ENCODE measurements around the gene GTPBP6.
A peak's percentile ranks its signal among the peaks of the same experiment; 100 is the strongest.
"Not testable (repeated sequence)": the region's sequence is repeated elsewhere in the genome, so short reads cannot be mapped to it uniquely, and the experiment has no call there.

The GTPBP6 gene

GRCh38 chrX:335758-336155 lies 17.2 kb upstream of the GTPBP6 start:
- DNase-seq (ENCODE audit: low spot score), result no peak

- DNase-seq (ENCODE audit: low spot score), result no peak
These were observed 16.6 kb upstream of the GTPBP6 start for GRCh38 chrX:334971-335757.

- DNase-seq (ENCODE audit: low spot score), result no peak
These were observed 15.8 kb upstream of the GTPBP6 start for GRCh38 chrX:334331-334891.

- no peak for DNase-seq (ENCODE audit: low spot score)
These were observed 15.2 kb upstream of the GTPBP6 start for GRCh38 chrX:333611-334311.

GRCh38 chrX:332916-333610 lies 14.5 kb upstream of the GTPBP6 start:
- DNase-seq (ENCODE audit: low spot score), result no peak

GRCh38 chrX:332496-332860 lies 13.9 kb upstream of the GTPBP6 start:
- no peak for DNase-seq (ENCODE audit: low spot score)

- DNase-seq (ENCODE audit: low spot score), result no peak
These were observed 13.4 kb upstream of the GTPBP6 start for GRCh38 chrX:331825-332495.

GRCh38 chrX:331151-331824 lies 12.7 kb upstream of the GTPBP6 start:
- DNase-seq (ENCODE audit: low spot score), result no peak

- no peak for DNase-seq (ENCODE audit: low spot score)
These were observed 12.1 kb upstream of the GTPBP6 start for GRCh38 chrX:330726-331150.

GRCh38 chrX:330141-330725 lies 11.6 kb upstream of the GTPBP6 start:
- not testable (repeated sequence) for DNase-seq (ENCODE audit: low spot score)

- no peak for DNase-seq (ENCODE audit: low spot score)
These were observed 10.8 kb upstream of the GTPBP6 start for GRCh38 chrX:329291-329910.

GRCh38 chrX:327660-328126 lies 9.1 kb upstream of the GTPBP6 start:
- no peak for DNase-seq (ENCODE audit: low spot score)

- not testable (repeated sequence) for DNase-seq (ENCODE audit: low spot score)
These were observed 6.1 kb upstream of the GTPBP6 start for GRCh38 chrX:324664-325063.

- DNase-seq (ENCODE audit: low spot score), result peak; percentile 27
These were observed 5.4 kb upstream of the GTPBP6 start for GRCh38 chrX:323721-324628.

- no peak for DNase-seq (ENCODE audit: low spot score)
These were observed 1.7 kb upstream of the GTPBP6 start for GRCh38 chrX:320126-320783.

GRCh38 chrX:319579-320125 lies 1.1 kb upstream of the GTPBP6 start:
- no peak for DNase-seq (ENCODE audit: low spot score)

GRCh38 chrX:318068-318738 lies 393 bp downstream of the GTPBP6 start:
- peak; percentile 97 for DNase-seq (ENCODE audit: low spot score)

All from CD4-positive, alpha-beta T cell treated with Interleukin-6 at 100 ng/mL for 8 hours (primary cell).